ENCODE data around the gene NDUFA8. TPM values are rescaled to one million over a fixed set of nuclear protein-coding genes. Genes with fewer than 3 reads are reported as not detected.

Gene NDUFA8
- total RNA-seq, 4 donors from 2014 or later = 17.2 to 33.8 (median 28.9) TPM

GRCh38 chr9:122195875-122196274 is 36.3 kb upstream of the NDUFA8 start:
- 87 to 89% methylated on average over 4 of the region's 4 CpGs for WGBS, 2 donors

GRCh38 chr9:122193651-122194050 is 34.1 kb upstream of the NDUFA8 start:
- intact Hi-C loops (cut with DNase I; ENCODE audit: low total_unique reads) = no loop called here
- 81 to 86% methylated on average over 6 of the region's 6 CpGs for WGBS, 2 donors
- no peak for DNase-seq (ENCODE audit: low spot score in 2 of 2)
- TF ChIP-seq CTCF (IDR thresholded peaks at IDR 0.05) (no peak), POLR2A (IDR thresholded peaks at IDR 0.05) (no peak)
- H3K4me3 ChIP-seq (ENCODE audit: low read depth, poor library complexity, severe bottlenecking) = no peak overlapping the region

More at GRCh38 chr9:122195875-122196274, 36.3 kb upstream of the NDUFA8 start:
- DNase-seq (ENCODE audit: low spot score in 2 of 2) = no peak
- intact Hi-C loops (cut with DNase I; ENCODE audit: low total_unique reads) = no loop called here
- no peak overlapping the region for H3K4me3 ChIP-seq (ENCODE audit: low read depth, poor library complexity, severe bottlenecking)
- TF ChIP-seq CTCF (IDR thresholded peaks at IDR 0.05) = no peak
- no peak for TF ChIP-seq POLR2A (IDR thresholded peaks at IDR 0.05)

GRCh38 chr9:122192914-122193525 is 33.4 kb upstream of the NDUFA8 start:
- no peak for TF ChIP-seq POLR2A (IDR thresholded peaks at IDR 0.05)
- TF ChIP-seq CTCF (IDR thresholded peaks at IDR 0.05) = no peak
- 86 to 92% methylated on average over 16 of the region's 16 CpGs for WGBS, 2 donors
- intact Hi-C loops (cut with DNase I; ENCODE audit: low total_unique reads) = no loop called here
- DNase-seq (ENCODE audit: low spot score in 2 of 2) = no peak
- no peak overlapping the region for H3K4me3 ChIP-seq (ENCODE audit: low read depth, poor library complexity, severe bottlenecking)

GRCh38 chr9:122192261-122192875 is 32.8 kb upstream of the NDUFA8 start:
- DNase-seq (ENCODE audit: low spot score in 2 of 2) = no peak
- intact Hi-C loops (cut with DNase I; ENCODE audit: low total_unique reads) = no loop called here
- H3K4me3 ChIP-seq (ENCODE audit: low read depth, poor library complexity, severe bottlenecking) = no peak overlapping the region
- 85 to 88% methylated on average over 5 of the region's 5 CpGs for WGBS, 2 donors
- TF ChIP-seq CTCF (IDR thresholded peaks at IDR 0.05) (no peak), POLR2A (IDR thresholded peaks at IDR 0.05) (no peak)

- TF ChIP-seq CTCF (IDR thresholded peaks at IDR 0.05) (no peak), POLR2A (IDR thresholded peaks at IDR 0.05) (no peak)
- intact Hi-C loops (cut with DNase I; ENCODE audit: low total_unique reads) = no loop called here
- WGBS, 2 donors = 41 to 69% methylated on average over 11 of the region's 11 CpGs
- no peak for DNase-seq (ENCODE audit: low spot score in 2 of 2)
- no peak overlapping the region for H3K4me3 ChIP-seq (ENCODE audit: low read depth, poor library complexity, severe bottlenecking)
Observed at GRCh38 chr9:122191584-122191983, 32.0 kb upstream of the NDUFA8 start.

All from lower leg skin (tissue), 4 donors.